GM21619 (cell line): Measurements from ENCODE around the gene TARDBP.
"Not testable (repeated sequence)": the region's sequence is repeated elsewhere in the genome, so short reads cannot be mapped to it uniquely, and the experiment has no call there.

Experiments
- ATAC-seq: cut with Tn5 transposase; IDR thresholded peaks from one replicate; pipeline ENCODE4 v1.9.1; 2021; ENCODE audit not compliant: unreplicated experiment

Gene TARDBP

GRCh38 chr1:10992004-10992403 is 20.4 kb upstream of the TARDBP start:
- ATAC-seq: not testable (repeated sequence)

GRCh38 chr1:10992864-10993263 is 19.6 kb upstream of the TARDBP start:
- no peak for ATAC-seq

GRCh38 chr1:10996100-10996499 is 16.4 kb upstream of the TARDBP start:
- ATAC-seq: no peak

- no peak for ATAC-seq
These were observed 11.9 kb upstream of the TARDBP start for GRCh38 chr1:11000526-11000925.

- ATAC-seq: no peak
These were observed 692 bp downstream of the TARDBP start for GRCh38 chr1:11013160-11013531.

GRCh38 chr1:11019358-11019757 is 6.9 kb downstream of the TARDBP start:
- not testable (repeated sequence) for ATAC-seq

- no peak for ATAC-seq
These were observed 7.5 kb downstream of the TARDBP start for GRCh38 chr1:11019971-11020370.

GRCh38 chr1:11023201-11023600 is 10.7 kb downstream of the TARDBP start:
- no peak for ATAC-seq

- no peak for ATAC-seq
These were observed 11.9 kb downstream of the TARDBP start for GRCh38 chr1:11024154-11024873.

- ATAC-seq: no peak
These were observed 12.4 kb downstream of the TARDBP start for GRCh38 chr1:11024874-11025203.

GRCh38 chr1:11025618-11026017 is 13.2 kb downstream of the TARDBP start:
- no peak for ATAC-seq

GRCh38 chr1:11026052-11026451 is 13.6 kb downstream of the TARDBP start:
- no peak for ATAC-seq

GRCh38 chr1:11026903-11027302 is 14.4 kb downstream of the TARDBP start:
- ATAC-seq: no peak

- no peak for ATAC-seq
These were observed 14.9 kb downstream of the TARDBP start for GRCh38 chr1:11027316-11027715.

GRCh38 chr1:11028018-11028417 is 15.6 kb downstream of the TARDBP start:
- no peak for ATAC-seq

- ATAC-seq: no peak
These were observed 18.4 kb downstream of the TARDBP start for GRCh38 chr1:11030865-11031264.

GRCh38 chr1:11031624-11032262 is 19.3 kb downstream of the TARDBP start:
- no peak for ATAC-seq

GRCh38 chr1:11037019-11037739 is 24.7 kb downstream of the TARDBP start:
- not testable (repeated sequence) for ATAC-seq

GRCh38 chr1:11037740-11038182 is 25.3 kb downstream of the TARDBP start:
- ATAC-seq: no peak

GRCh38 chr1:11039351-11040104 is 27.1 kb downstream of the TARDBP start:
- ATAC-seq: no peak

GRCh38 chr1:11040105-11040429 is 27.6 kb downstream of the TARDBP start:
- not testable (repeated sequence) for ATAC-seq

GRCh38 chr1:11041048-11041447 is 28.6 kb downstream of the TARDBP start:
- no peak for ATAC-seq
